Caco-2 (cell line): ENCODE data around the gene SOX5. TPM values are rescaled to one million over a fixed set of nuclear protein-coding genes. Genes with fewer than 3 reads are reported as not detected.

ENCODE experiments used
- BruUV-seq: library from RNA; stranded (reverse); fragments of 400-500 nt; replicated peaks from 2 replicates; lab custom pipeline; 2021; lab: Mats Ljungman, UMichigan
- CTCF ChIA-PET: fragments of 300-600 bp; sonication (Branson Sonifier 250); formaldehyde crosslinking; loops from one replicate; lab custom pipeline; 2022; ENCODE audit warnings: antibody characterized with exemption; lab: Charles Lee
- POLR2A ChIA-PET: fragments of 300-600 bp; sonication (Branson Sonifier 250); formaldehyde crosslinking; loops from one replicate; lab custom pipeline; 2022; ENCODE audit warnings: antibody characterized with exemption; lab: Charles Lee
- DNase-seq, 2 experiments: peaks; one replicate each; pipeline versions ENCODE4 v3.0.0 to v3.0.0-alpha.2; 2020 to 2022
- H3K27me3 ChIP-seq: replicated peaks from 2 replicates; pipeline ENCODE4 v1.6.0; 2011; ENCODE audit warnings: low read length; ENCODE audit not compliant: control insufficient read depth, insufficient read depth
- H3K36me3 ChIP-seq: 2 replicates; pipeline ENCODE4 v1.5.1; 2011; ENCODE audit warnings: low read length; ENCODE audit not compliant: control insufficient read depth, insufficient read depth
- H3K4me1 ChIP-seq: fragments of 250-450 bp; sonication (Bioruptor Pico); 2 replicates; pipeline ENCODE4 v1.5.1; 2020; ENCODE audit warnings: mild to moderate bottlenecking
- H3K4me3 ChIP-seq: 2 replicates; pipeline ENCODE4 v1.5.1; 2011; ENCODE audit warnings: low read depth, mild to moderate bottlenecking, control low read depth, low read length
- H3K9me3 ChIP-seq: fragments of 250-450 bp; sonication (Bioruptor Pico); 2 replicates; pipeline ENCODE4 v1.5.1; 2020; ENCODE audit warnings: mild to moderate bottlenecking, moderate library complexity
- H3K27ac Mint-ChIP-seq: one replicate; pipeline ENCODE4 v1.8.0; 2022; ENCODE audit warnings: mixed read lengths; ENCODE audit not compliant: unreplicated experiment
- H3K27me3 Mint-ChIP-seq: one replicate; pipeline ENCODE4 v1.8.0; 2022; ENCODE audit warnings: mixed read lengths; ENCODE audit not compliant: insufficient read depth, unreplicated experiment
- H3K36me3 Mint-ChIP-seq: one replicate; pipeline ENCODE4 v1.8.0; 2022; ENCODE audit warnings: mild to moderate bottlenecking, mixed read lengths; ENCODE audit not compliant: insufficient read depth, unreplicated experiment
- H3K4me1 Mint-ChIP-seq: one replicate; pipeline ENCODE4 v1.8.0; 2022; ENCODE audit warnings: low read depth, mixed read lengths; ENCODE audit not compliant: unreplicated experiment
- H3K4me3 Mint-ChIP-seq: one replicate; pipeline ENCODE4 v1.8.0; 2022; ENCODE audit warnings: mild to moderate bottlenecking, moderate library complexity, mixed read lengths; ENCODE audit not compliant: unreplicated experiment
- H3K9me3 Mint-ChIP-seq: one replicate; pipeline ENCODE4 v1.8.0; 2022; ENCODE audit warnings: mixed read lengths; ENCODE audit not compliant: unreplicated experiment
- CTCF ChIP-seq, 2 experiments: fragments of 200-600 bp in 1 of 2; IDR thresholded peaks; 1 replicate in 1 of 2; 2 replicates in 1 of 2; pipeline versions ENCODE4 v1.5.1 to v1.8.0; 2011 to 2022; ENCODE audit warnings: antibody characterized with exemption in 1 of 2, control low read depth in 1 of 2, inconsistent platforms in 1 of 2, low read depth in 1 of 2, low read length in 1 of 2, mild to moderate bottlenecking in 1 of 2, moderate library complexity in 1 of 2; ENCODE audit not compliant: insufficient read depth in 1 of 2, severe bottlenecking in 1 of 2, unreplicated experiment in 1 of 2
- intact Hi-C: fragments of 100-400 bp; cut with micrococcal nuclease; formaldehyde crosslinking; loops from one replicate; pipeline ENCODE4 v1.10.0; 2022; ENCODE audit not compliant: unreplicated experiment
- total RNA-seq: library from RNA; stranded (reverse); gene quantifications from 2 replicates; pipeline ENCODE4 v1.2.3, GENCODE V29; 2022

SOX5 gene
- total RNA-seq, 1 experiment from 2014 or later, result 15.4 TPM

GRCh38 chr12:23763724-23764123 lies 185.7 kb downstream of the SOX5 start:
- peaks cover 11% of the 10 kb centered on the region for H3K9me3 Mint-ChIP-seq
- H3K27me3 ChIP-seq, result no peaks in the 10 kb centered on the region
- no peak overlapping the region for H3K4me3 Mint-ChIP-seq
- no peaks in the 10 kb centered on the region for H3K36me3 Mint-ChIP-seq
- CTCF ChIA-PET, result no interaction called here
- H3K36me3 ChIP-seq, result no peaks in the 10 kb centered on the region
- H3K4me3 ChIP-seq, result no peak overlapping the region
- peaks cover 13% of the 10 kb centered on the region for H3K4me1 Mint-ChIP-seq
- intact Hi-C loops, result no loop called here
- POLR2A ChIA-PET, result no interaction called here
- no peaks in the 10 kb centered on the region for H3K9me3 ChIP-seq
- no peak for DNase-seq
- no peak overlapping the region for H3K27ac Mint-ChIP-seq
- no peak for TF ChIP-seq CTCF (IDR thresholded peaks at IDR 0.05; ENCODE audit: insufficient read depth in 1 of 2, low read depth in 1 of 2, low read length in 1 of 2, severe bottlenecking in 1 of 2, unreplicated experiment in 1 of 2)
- H3K27me3 Mint-ChIP-seq, result no peaks in the 10 kb centered on the region
- peaks cover 3% of the 10 kb centered on the region for H3K4me1 ChIP-seq
- no TSS peak for BruUV-seq

- TF ChIP-seq CTCF (IDR thresholded peaks at IDR 0.05; ENCODE audit: insufficient read depth in 1 of 2, low read depth in 1 of 2, low read length in 1 of 2, severe bottlenecking in 1 of 2, unreplicated experiment in 1 of 2), result no peak
- H3K9me3 ChIP-seq, result no peaks in the 10 kb centered on the region
- DNase-seq, result no peak
- intact Hi-C loops, result no loop called here
- CTCF ChIA-PET, result no interaction called here
- Mint-ChIP-seq H3K4me3 (no peak overlapping the region), H3K36me3 (no peaks in the 10 kb centered on the region), H3K27me3 (no peaks in the 10 kb centered on the region), H3K27ac (no peak overlapping the region), H3K4me1 (peaks cover 37% of the 10 kb centered on the region), H3K9me3 (peaks cover 11% of the 10 kb centered on the region)
- no peaks in the 10 kb centered on the region for H3K36me3 ChIP-seq
- H3K27me3 ChIP-seq, result no peaks in the 10 kb centered on the region
- H3K4me1 ChIP-seq, result peaks cover 27% of the 10 kb centered on the region
- no peak overlapping the region for H3K4me3 ChIP-seq
- POLR2A ChIA-PET, result no interaction called here
- no TSS peak for BruUV-seq
Observed at GRCh38 chr12:23760495-23760894, 189.0 kb downstream of the SOX5 start.

- Histone ChIP-seq H3K36me3 (no peaks in the 10 kb centered on the region), H3K9me3 (no peaks in the 10 kb centered on the region), H3K4me1 (peaks cover 27% of the 10 kb centered on the region), H3K4me3 (no peak overlapping the region), H3K27me3 (no peaks in the 10 kb centered on the region)
- POLR2A ChIA-PET, result no interaction called here
- no peak for DNase-seq
- BruUV-seq, result no TSS peak
- no peaks in the 10 kb centered on the region for H3K36me3 Mint-ChIP-seq
- no peak for TF ChIP-seq CTCF (IDR thresholded peaks at IDR 0.05; ENCODE audit: insufficient read depth in 1 of 2, low read depth in 1 of 2, low read length in 1 of 2, severe bottlenecking in 1 of 2, unreplicated experiment in 1 of 2)
- H3K9me3 Mint-ChIP-seq, result peaks cover 11% of the 10 kb centered on the region
- no peaks in the 10 kb centered on the region for H3K27me3 Mint-ChIP-seq
- CTCF ChIA-PET, result no interaction called here
- intact Hi-C loops, result loop anchor here (5.0 kb wide), 1 partner anchor 36 kb away; no protein-coding TSS in a partner anchor
- H3K4me3 Mint-ChIP-seq, result no peak overlapping the region
- peak overlapping the region; percentile 92 for H3K27ac Mint-ChIP-seq
- peaks cover 39% of the 10 kb centered on the region for H3K4me1 Mint-ChIP-seq
Observed at GRCh38 chr12:23758608-23759007, 190.9 kb downstream of the SOX5 start.
